HG02943 (cell line): Measurements from ENCODE around the gene SPDYE2.
A peak's percentile ranks its signal among the peaks of the same experiment; 100 is the strongest.
"Not testable (repeated sequence)": the region's sequence is repeated elsewhere in the genome, so short reads cannot be mapped to it uniquely, and the experiment has no call there.

ENCODE experiments used
- ATAC-seq: cut with Tn5 transposase; IDR thresholded peaks from one replicate; pipeline ENCODE4 v1.9.1; 2021; ENCODE audit warnings: mild to moderate bottlenecking, low read depth, moderate library complexity; ENCODE audit not compliant: unreplicated experiment

SPDYE2 gene

GRCh38 chr7:102535062-102535615 lies 15.9 kb upstream of the SPDYE2 start:
- not testable (repeated sequence) for ATAC-seq

- ATAC-seq = not testable (repeated sequence)
Measured at GRCh38 chr7:102540604-102541003, 10.4 kb upstream of the SPDYE2 start.

GRCh38 chr7:102542083-102542482 lies 8.9 kb upstream of the SPDYE2 start:
- ATAC-seq = not testable (repeated sequence)

GRCh38 chr7:102542771-102543170 lies 8.3 kb upstream of the SPDYE2 start:
- ATAC-seq = not testable (repeated sequence)

GRCh38 chr7:102543596-102543995 lies 7.4 kb upstream of the SPDYE2 start, which contains the start of gene UPK3BL2:
Gene UPK3BL2 (minus strand): TSS chr7:102543696. CDS start chr7:102543636, 60 bp downstream.
- ATAC-seq = not testable (repeated sequence)

GRCh38 chr7:102544372-102544771 lies 6.7 kb upstream of the SPDYE2 start:
- ATAC-seq = not testable (repeated sequence)

- ATAC-seq = not testable (repeated sequence)
Measured at GRCh38 chr7:102545288-102545687, 5.7 kb upstream of the SPDYE2 start.

- ATAC-seq = peak; percentile 69
Measured at GRCh38 chr7:102546353-102546752, 4.7 kb upstream of the SPDYE2 start.

GRCh38 chr7:102568620-102569019 lies 17.6 kb downstream of the SPDYE2 start:
- not testable (repeated sequence) for ATAC-seq

GRCh38 chr7:102572261-102573239 lies 21.5 kb downstream of the SPDYE2 start, which contains the start of gene POLR2J3:
Gene POLR2J3 (minus strand): TSS chr7:102572583. CDS start chr7:102572521, 62 bp downstream.
- peak; percentile 90 for ATAC-seq

GRCh38 chr7:102574607-102575006 lies 23.6 kb downstream of the SPDYE2 start:
- ATAC-seq = not testable (repeated sequence)

GRCh38 chr7:102576363-102576762 lies 25.3 kb downstream of the SPDYE2 start:
- not testable (repeated sequence) for ATAC-seq

GRCh38 chr7:102577315-102578240 lies 26.6 kb downstream of the SPDYE2 start:
- ATAC-seq = not testable (repeated sequence)

GRCh38 chr7:102578486-102578885 lies 27.5 kb downstream of the SPDYE2 start:
- not testable (repeated sequence) for ATAC-seq

- ATAC-seq = not testable (repeated sequence)
Measured at GRCh38 chr7:102581722-102582121, 30.7 kb downstream of the SPDYE2 start.

GRCh38 chr7:102583495-102583894 lies 32.5 kb downstream of the SPDYE2 start:
- not testable (repeated sequence) for ATAC-seq

- ATAC-seq = not testable (repeated sequence)
Measured at GRCh38 chr7:102589857-102590256, 38.8 kb downstream of the SPDYE2 start.

GRCh38 chr7:102592477-102593019 lies 41.5 kb downstream of the SPDYE2 start:
- ATAC-seq = peak; percentile 59

- peak; percentile 49 for ATAC-seq
Measured at GRCh38 chr7:102593637-102594334, 42.8 kb downstream of the SPDYE2 start.
